Measurements from ENCODE around the gene SLC27A5.
"Not testable (repeated sequence)": the region's sequence is repeated elsewhere in the genome, so short reads cannot be mapped to it uniquely, and the experiment has no call there.

The SLC27A5 gene

GRCh38 chr19:58515259-58515658, 3.5 kb upstream of the SLC27A5 start:
- Histone ChIP-seq H3K9ac (ENCODE audit: low read length) (no peak overlapping the region), H3K27me3 (ENCODE audit: control insufficient read depth, insufficient read depth, low read length) (no peaks in the 10 kb centered on the region), H3K36me3 (ENCODE audit: control insufficient read depth, insufficient read depth, low read length) (no peaks in the 10 kb centered on the region), H3K4me3 (ENCODE audit: low read length) (no peak overlapping the region), H3K9me3 (ENCODE audit: control insufficient read depth, low read length) (no peaks in the 10 kb centered on the region), H3K4me1 (ENCODE audit: control insufficient read depth, insufficient read depth, low read length) (peaks cover 38% of the 10 kb centered on the region)

GRCh38 chr19:58514564-58515022, 2.8 kb upstream of the SLC27A5 start:
- peak overlapping the region; percentile 53 for H3K9ac ChIP-seq (ENCODE audit: low read length)
- H3K9me3 ChIP-seq (ENCODE audit: control insufficient read depth, low read length) = no peaks in the 10 kb centered on the region
- no peaks in the 10 kb centered on the region for H3K27me3 ChIP-seq (ENCODE audit: control insufficient read depth, insufficient read depth, low read length)
- H3K4me1 ChIP-seq (ENCODE audit: control insufficient read depth, insufficient read depth, low read length) = peaks cover 38% of the 10 kb centered on the region
- no peak overlapping the region for H3K4me3 ChIP-seq (ENCODE audit: low read length)
- H3K36me3 ChIP-seq (ENCODE audit: control insufficient read depth, insufficient read depth, low read length) = no peaks in the 10 kb centered on the region

- Histone ChIP-seq H3K9me3 (ENCODE audit: control insufficient read depth, low read length) (no peaks in the 10 kb centered on the region), H3K4me1 (ENCODE audit: control insufficient read depth, insufficient read depth, low read length) (peaks cover 38% of the 10 kb centered on the region), H3K4me3 (ENCODE audit: low read length) (no peak overlapping the region), H3K27me3 (ENCODE audit: control insufficient read depth, insufficient read depth, low read length) (no peaks in the 10 kb centered on the region), H3K36me3 (ENCODE audit: control insufficient read depth, insufficient read depth, low read length) (no peaks in the 10 kb centered on the region), H3K9ac (ENCODE audit: low read length) (peak overlapping the region; percentile 69)
Observed at GRCh38 chr19:58513694-58514563, 2.1 kb upstream of the SLC27A5 start.

- Histone ChIP-seq H3K9me3 (ENCODE audit: control insufficient read depth, low read length) (no peaks in the 10 kb centered on the region), H3K4me1 (ENCODE audit: control insufficient read depth, insufficient read depth, low read length) (peaks cover 33% of the 10 kb centered on the region), H3K4me3 (ENCODE audit: low read length) (no peak overlapping the region), H3K36me3 (ENCODE audit: control insufficient read depth, insufficient read depth, low read length) (no peaks in the 10 kb centered on the region), H3K27me3 (ENCODE audit: control insufficient read depth, insufficient read depth, low read length) (no peaks in the 10 kb centered on the region), H3K9ac (ENCODE audit: low read length) (peak overlapping the region; percentile 69)
Observed at GRCh38 chr19:58513213-58513693, 1.5 kb upstream of the SLC27A5 start.

- H3K4me1 ChIP-seq (ENCODE audit: control insufficient read depth, insufficient read depth, low read length) = peaks cover 28% of the 10 kb centered on the region
- no peaks in the 10 kb centered on the region for H3K27me3 ChIP-seq (ENCODE audit: control insufficient read depth, insufficient read depth, low read length)
- H3K9ac ChIP-seq (ENCODE audit: low read length) = no peak overlapping the region
- no peaks in the 10 kb centered on the region for H3K9me3 ChIP-seq (ENCODE audit: control insufficient read depth, low read length)
- H3K4me3 ChIP-seq (ENCODE audit: low read length) = no peak overlapping the region
- no peaks in the 10 kb centered on the region for H3K36me3 ChIP-seq (ENCODE audit: control insufficient read depth, insufficient read depth, low read length)
Observed at GRCh38 chr19:58510084-58510862, 1.5 kb downstream of the SLC27A5 start.

- Histone ChIP-seq H3K36me3 (ENCODE audit: control insufficient read depth, insufficient read depth, low read length) (no peaks in the 10 kb centered on the region), H3K4me3 (ENCODE audit: low read length) (no peak overlapping the region), H3K4me1 (ENCODE audit: control insufficient read depth, insufficient read depth, low read length) (peaks cover 27% of the 10 kb centered on the region), H3K27me3 (ENCODE audit: control insufficient read depth, insufficient read depth, low read length) (no peaks in the 10 kb centered on the region), H3K9me3 (ENCODE audit: control insufficient read depth, low read length) (no peaks in the 10 kb centered on the region), H3K9ac (ENCODE audit: low read length) (no peak overlapping the region)
Observed at GRCh38 chr19:58509731-58510083, 2.1 kb downstream of the SLC27A5 start.

- H3K4me1 ChIP-seq (ENCODE audit: control insufficient read depth, insufficient read depth, low read length) = peaks cover 11% of the 10 kb centered on the region
- not testable (repeated sequence) for H3K36me3 ChIP-seq (ENCODE audit: control insufficient read depth, insufficient read depth, low read length); H3K27me3 ChIP-seq (ENCODE audit: control insufficient read depth, insufficient read depth, low read length); H3K9me3 ChIP-seq (ENCODE audit: control insufficient read depth, low read length); H3K9ac ChIP-seq (ENCODE audit: low read length); H3K4me3 ChIP-seq (ENCODE audit: low read length)
Observed at GRCh38 chr19:58507602-58508223, 4.1 kb downstream of the SLC27A5 start.

- Histone ChIP-seq H3K36me3 (ENCODE audit: control insufficient read depth, insufficient read depth, low read length) (no peaks in the 10 kb centered on the region), H3K9me3 (ENCODE audit: control insufficient read depth, low read length) (no peaks in the 10 kb centered on the region), H3K9ac (ENCODE audit: low read length) (no peak overlapping the region), H3K27me3 (ENCODE audit: control insufficient read depth, insufficient read depth, low read length) (no peaks in the 10 kb centered on the region), H3K4me3 (ENCODE audit: low read length) (no peak overlapping the region), H3K4me1 (ENCODE audit: control insufficient read depth, insufficient read depth, low read length) (peaks cover 18% of the 10 kb centered on the region)
Observed at GRCh38 chr19:58500242-58500641, 11.6 kb downstream of the SLC27A5 start.

- Histone ChIP-seq H3K9me3 (ENCODE audit: control insufficient read depth, low read length) (no peaks in the 10 kb centered on the region), H3K4me1 (ENCODE audit: control insufficient read depth, insufficient read depth, low read length) (peaks cover 18% of the 10 kb centered on the region), H3K9ac (ENCODE audit: low read length) (peak overlapping the region; percentile 86), H3K27me3 (ENCODE audit: control insufficient read depth, insufficient read depth, low read length) (no peaks in the 10 kb centered on the region), H3K4me3 (ENCODE audit: low read length) (peak overlapping the region; percentile 65), H3K36me3 (ENCODE audit: control insufficient read depth, insufficient read depth, low read length) (no peaks in the 10 kb centered on the region)
Observed at GRCh38 chr19:58499021-58499927, 12.5 kb downstream of the SLC27A5 start.

GRCh38 chr19:58498316-58499020, 13.3 kb downstream of the SLC27A5 start:
- H3K4me1 ChIP-seq (ENCODE audit: control insufficient read depth, insufficient read depth, low read length) = peaks cover 18% of the 10 kb centered on the region
- no peaks in the 10 kb centered on the region for H3K27me3 ChIP-seq (ENCODE audit: control insufficient read depth, insufficient read depth, low read length)
- no peak overlapping the region for H3K4me3 ChIP-seq (ENCODE audit: low read length)
- H3K9me3 ChIP-seq (ENCODE audit: control insufficient read depth, low read length) = no peaks in the 10 kb centered on the region
- no peaks in the 10 kb centered on the region for H3K36me3 ChIP-seq (ENCODE audit: control insufficient read depth, insufficient read depth, low read length)
- no peak overlapping the region for H3K9ac ChIP-seq (ENCODE audit: low read length)
